NT2/D1 (cell line): ENCODE results near the gene RPS6KA3.

Source experiments
- SUZ12 ChIP-seq: IDR thresholded peaks from 2 replicates; pipeline ENCODE4 v1.6.1; 2011; ENCODE audit not compliant: insufficient read length, insufficient read depth; ENCODE audit errors: extremely low read depth
- YY1 ChIP-seq: IDR thresholded peaks from 2 replicates; pipeline ENCODE4 v1.6.1; 2011; ENCODE audit not compliant: insufficient read length, insufficient read depth
- ZNF274 ChIP-seq: IDR thresholded peaks from 2 replicates; pipeline ENCODE4 v1.6.1; 2011; ENCODE audit warnings: mild to moderate bottlenecking, low read depth, low read length

DNA sequence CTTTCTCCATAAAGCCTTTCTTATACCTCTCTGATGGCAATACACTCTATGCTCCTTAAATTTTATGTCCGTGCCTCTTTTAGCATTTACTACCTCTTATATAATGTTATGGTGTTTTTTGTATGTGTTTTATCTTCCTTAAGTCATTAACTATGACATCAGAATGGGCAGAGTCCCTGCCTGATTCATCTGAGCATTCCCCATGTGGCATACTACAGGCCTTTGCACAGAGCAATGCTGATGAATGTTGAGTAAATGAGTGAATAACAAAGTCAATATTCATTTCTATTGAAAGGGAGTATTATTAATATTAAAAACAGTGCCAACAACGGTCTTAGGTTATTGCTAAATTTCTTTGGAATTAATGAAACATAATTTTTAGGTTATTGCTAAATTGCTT lies 18.8 kb upstream of the RPS6KA3 start:
- TF ChIP-seq ZNF274, result no peak
- TF ChIP-seq SUZ12, result no peak
- TF ChIP-seq YY1, result no peak
